ENCODE data around the gene YWHAG. TPM values are rescaled to one million over a fixed set of nuclear protein-coding genes. Genes with fewer than 3 reads are reported as not detected.

YWHAG gene
- polyA plus RNA-seq, 4 donors, result 124 to 141 (median 137) TPM

- DNase-seq (ENCODE audit: low read depth in 4 of 4, low spot score in 3 of 4), result no peak
Observed at GRCh38 chr7:76278540-76278939, 80.3 kb downstream of the YWHAG start.

Other genes starting within 250 kb of the YWHAG start
- 1 to 10 TPM in 3 of 4 donors, under 1 TPM in 1; 0.83 to 2.6 (median 1.9) TPM for gene SRRM3, start 157.1 kb downstream of the YWHAG start, polyA plus RNA-seq (ENCODE audit: insufficient read length in 4 of 4)
- 100 to 1,000 TPM; 163 to 287 (median 192) TPM for gene HSPB1, start 56.3 kb downstream of the YWHAG start, polyA plus RNA-seq (ENCODE audit: insufficient read length in 4 of 4)
- 1 to 10 TPM; 4.3 to 5.2 (median 4.5) TPM for gene SSC4D, start 50.7 kb upstream of the YWHAG start, polyA plus RNA-seq (ENCODE audit: insufficient read length in 4 of 4)
- 10 to 100 TPM in 1 of 4 donors, 1 to 10 TPM in 3; 1.6 to 13.4 (median 2.4) TPM for gene ZP3, start 66.0 kb upstream of the YWHAG start, polyA plus RNA-seq (ENCODE audit: insufficient read length in 4 of 4)
- 1 to 10 TPM; 6.5 to 9.4 (median 7.5) TPM for gene DTX2, start 102.7 kb upstream of the YWHAG start, polyA plus RNA-seq (ENCODE audit: insufficient read length in 4 of 4)
- 1 to 10 TPM in 3 of 4 donors, under 1 TPM in 1; 0.38 to 4.7 (median 3.2) TPM for gene UPK3B, start 151.6 kb upstream of the YWHAG start, polyA plus RNA-seq (ENCODE audit: insufficient read length in 4 of 4)
- gene SPDYE16, start 184.3 kb upstream of the YWHAG start, polyA plus RNA-seq (ENCODE audit: insufficient read length in 4 of 4), result 1 to 10 TPM; 1.7 to 2.3 (median 1.9) TPM